Measurements from ENCODE around the gene LRRC51.

DNA sequence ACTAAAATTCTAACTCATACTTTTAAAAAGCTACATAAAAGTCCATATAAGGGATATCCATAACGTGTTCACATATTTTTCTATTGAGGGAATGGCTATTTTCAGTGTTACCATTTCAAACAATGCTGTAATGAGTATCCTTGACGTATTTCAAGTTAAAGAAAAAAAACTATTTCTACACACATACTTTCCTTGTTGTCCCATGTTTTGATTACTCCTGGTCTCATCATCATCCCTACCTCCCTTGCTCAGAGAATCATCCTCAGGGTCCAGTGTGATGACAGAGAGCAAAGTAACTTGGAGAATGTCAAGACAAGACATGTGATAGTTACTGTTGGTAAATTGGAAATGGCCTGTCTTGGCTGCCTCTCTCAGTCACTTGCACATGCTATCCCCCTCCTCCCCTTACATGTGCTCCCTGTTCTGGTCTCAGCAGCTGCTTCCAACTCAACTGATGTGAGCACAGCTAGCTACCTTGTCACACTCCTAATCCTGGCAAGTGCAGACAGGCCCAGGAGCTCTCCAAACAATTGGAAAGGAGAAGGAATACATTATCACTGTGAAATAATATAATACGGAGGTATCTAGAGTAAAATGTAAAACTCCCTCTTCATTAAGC, 22.1 kb upstream of the LRRC51 start:
- TF ChIP-seq, protein P1, sequence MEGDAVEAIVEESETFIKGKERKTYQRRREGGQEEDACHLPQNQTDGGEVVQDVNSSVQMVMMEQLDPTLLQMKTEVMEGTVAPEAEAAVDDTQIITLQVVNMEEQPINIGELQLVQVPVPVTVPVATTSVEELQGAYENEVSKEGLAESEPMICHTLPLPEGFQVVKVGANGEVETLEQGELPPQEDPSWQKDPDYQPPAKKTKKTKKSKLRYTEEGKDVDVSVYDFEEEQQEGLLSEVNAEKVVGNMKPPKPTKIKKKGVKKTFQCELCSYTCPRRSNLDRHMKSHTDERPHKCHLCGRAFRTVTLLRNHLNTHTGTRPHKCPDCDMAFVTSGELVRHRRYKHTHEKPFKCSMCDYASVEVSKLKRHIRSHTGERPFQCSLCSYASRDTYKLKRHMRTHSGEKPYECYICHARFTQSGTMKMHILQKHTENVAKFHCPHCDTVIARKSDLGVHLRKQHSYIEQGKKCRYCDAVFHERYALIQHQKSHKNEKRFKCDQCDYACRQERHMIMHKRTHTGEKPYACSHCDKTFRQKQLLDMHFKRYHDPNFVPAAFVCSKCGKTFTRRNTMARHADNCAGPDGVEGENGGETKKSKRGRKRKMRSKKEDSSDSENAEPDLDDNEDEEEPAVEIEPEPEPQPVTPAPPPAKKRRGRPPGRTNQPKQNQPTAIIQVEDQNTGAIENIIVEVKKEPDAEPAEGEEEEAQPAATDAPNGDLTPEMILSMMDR (conservative IDR thresholded peaks at IDR 0.05 in 1 of 2, IDR thresholded peaks at IDR 0.05 in 1 of 2; ENCODE audit: extremely low read depth in 1 of 2, insufficient read depth in 1 of 2, low read depth in 1 of 2, low read length in 2 of 2): no peak
- no peak for TF ChIP-seq EZH2 (IDR thresholded peaks at IDR 0.05; ENCODE audit: borderline replicate concordance, low read length)
